Neuronal stem cell (in vitro differentiated cells): Measurements from ENCODE around the gene ARHGEF28.

ENCODE experiments used
- DNase-seq: peaks from one replicate; pipeline ENCODE4 v3.0.0-alpha.2; 2013; ENCODE audit warnings: low spot score
- H2AFZ ChIP-seq: one replicate; pipeline ENCODE4 v1.6.1; 2013; ENCODE audit warnings: mild to moderate bottlenecking, low read length, inconsistent platforms
- H2AK5ac ChIP-seq: 2 replicates; pipeline ENCODE4 v1.6.1; 2013; ENCODE audit warnings: low read depth, mild to moderate bottlenecking, inconsistent platforms, low read length, moderate library complexity, mixed read lengths
- H2BK120ac ChIP-seq: 2 replicates; pipeline ENCODE4 v1.6.1; 2013; ENCODE audit warnings: low read depth, mild to moderate bottlenecking, inconsistent platforms, low read length, moderate library complexity, mixed read lengths
- H2BK12ac ChIP-seq: one replicate; pipeline ENCODE4 v1.6.1; 2013; ENCODE audit warnings: low read length, inconsistent platforms
- H2BK15ac ChIP-seq: 2 replicates; pipeline ENCODE4 v1.6.1; 2013; ENCODE audit warnings: mild to moderate bottlenecking, low read length, inconsistent platforms, mixed read lengths
- H2BK5ac ChIP-seq: one replicate; pipeline ENCODE4 v1.6.1; 2013; ENCODE audit warnings: inconsistent platforms, mild to moderate bottlenecking, low read length, moderate library complexity
- H3K14ac ChIP-seq: one replicate; pipeline ENCODE4 v1.6.1; 2013; ENCODE audit warnings: low read length, inconsistent platforms
- H3K18ac ChIP-seq: 2 replicates; pipeline ENCODE4 v1.6.1; 2013; ENCODE audit warnings: low read length, inconsistent platforms
- H3K23ac ChIP-seq: 2 replicates; pipeline ENCODE4 v1.6.1; 2013; ENCODE audit warnings: low read depth, mild to moderate bottlenecking, mixed read lengths, low read length, inconsistent platforms; ENCODE audit not compliant: poor library complexity
- H3K27ac ChIP-seq: replicated peaks from 3 replicates; pipeline ENCODE4 v1.5.1; 2013; ENCODE audit warnings: low read length, inconsistent platforms
- H3K27me3 ChIP-seq, 3 experiments: 2 replicates each; pipeline ENCODE4 v1.6.1; 2013; ENCODE audit warnings: low read length in 3 of 3, mild to moderate bottlenecking in 2 of 3, inconsistent platforms in 1 of 3, low read depth in 1 of 3, mixed read lengths in 1 of 3, moderate library complexity in 1 of 3; ENCODE audit not compliant: control insufficient read depth in 3 of 3, insufficient read depth in 3 of 3
- H3K36me3 ChIP-seq, 2 donors: replicated peaks in 1 of 2; 2 replicates each; pipeline ENCODE4 v1.6.1; 2013; ENCODE audit warnings: low read length in 2 of 2; ENCODE audit not compliant: control insufficient read depth in 2 of 2, insufficient read depth in 2 of 2
- H3K4ac ChIP-seq: 2 replicates; pipeline ENCODE4 v1.6.1; 2013; ENCODE audit warnings: inconsistent platforms, mild to moderate bottlenecking, low read length, moderate library complexity
- H3K4me1 ChIP-seq, 2 donors: 1 replicate in 1 of 2; 2 replicates in 1 of 2; pipeline ENCODE4 v1.6.1; 2013; ENCODE audit warnings: low read length in 2 of 2, low read depth in 1 of 2; ENCODE audit not compliant: control insufficient read depth in 2 of 2, insufficient read depth in 1 of 2
- H3K4me2 ChIP-seq: one replicate; pipeline ENCODE4 v1.6.1; 2013; ENCODE audit warnings: mild to moderate bottlenecking, low read length, inconsistent platforms; ENCODE audit not compliant: insufficient read depth, poor library complexity, severe bottlenecking
- H3K4me3 ChIP-seq, 2 donors: 2 replicates each; pipeline ENCODE4 v1.5.1; 2013; ENCODE audit warnings: low read length in 2 of 2, mild to moderate bottlenecking in 2 of 2, inconsistent platforms in 1 of 2, moderate library complexity in 1 of 2
- H3K79me1 ChIP-seq: one replicate; pipeline ENCODE4 v1.6.1; 2013; ENCODE audit warnings: low read depth, mild to moderate bottlenecking, inconsistent platforms, low read length, moderate library complexity
- H3K9ac ChIP-seq: one replicate; pipeline ENCODE4 v1.6.1; 2013; ENCODE audit warnings: mild to moderate bottlenecking, low read depth, low read length, inconsistent platforms; ENCODE audit not compliant: poor library complexity
- H3K9me3 ChIP-seq, 2 donors: replicated peaks in 1 of 2; 2 replicates each; pipeline versions ENCODE3 to v1.6.1; 2013; ENCODE audit warnings: low read length in 2 of 2, mild to moderate bottlenecking in 2 of 2, inconsistent platforms in 1 of 2, low read depth in 1 of 2, mixed read lengths in 1 of 2, moderate library complexity in 1 of 2; ENCODE audit not compliant: control insufficient read depth in 2 of 2, insufficient read depth in 1 of 2
- H4K8ac ChIP-seq: one replicate; pipeline ENCODE4 v1.6.1; 2013; ENCODE audit warnings: low read depth, mild to moderate bottlenecking, inconsistent platforms, low read length, moderate library complexity
- H4K91ac ChIP-seq: one replicate; pipeline ENCODE4 v1.6.1; 2013; ENCODE audit warnings: low read length, low read depth, mild to moderate bottlenecking, inconsistent platforms; ENCODE audit not compliant: poor library complexity
- WGBS, 2 donors: extraction: QIAGEN DNeasy Blood & Tissue Kit; methylation state at CpG; one replicate each; pipeline ENCODE4 v1.1.7; 2013; ENCODE audit warnings: missing lambda C conversion rate in 2 of 2, mixed read lengths in 1 of 2; ENCODE audit not compliant: insufficient read length in 2 of 2, insufficient replicate concordance in 1 of 2; ENCODE audit errors: extremely low coverage in 2 of 2; 5-methylcytosine and 5-hydroxymethylcytosine counted together

The ARHGEF28 gene

GRCh38 chr5:73942783-73943182, 316.8 kb downstream of the ARHGEF28 start:
- no peak overlapping the region for H3K4ac ChIP-seq
- H3K27ac ChIP-seq: no peak overlapping the region
- H3K18ac ChIP-seq: no peak overlapping the region
- no peak for DNase-seq
- no peak overlapping the region for H3K4me2 ChIP-seq
- no peaks in the 10 kb centered on the region for H3K36me3 ChIP-seq
- H3K79me1 ChIP-seq: no peaks in the 10 kb centered on the region
- H2AFZ ChIP-seq: no peak overlapping the region
- no peak overlapping the region for H3K9ac ChIP-seq
- H2AK5ac ChIP-seq: no peak overlapping the region
- H2BK5ac ChIP-seq: no peak overlapping the region
- H4K91ac ChIP-seq: no peak overlapping the region
- H3K27me3 ChIP-seq: no peaks in the 10 kb centered on the region
- H2BK15ac ChIP-seq: no peak overlapping the region
- no peak overlapping the region for H4K8ac ChIP-seq
- WGBS, 2 donors: no CpG with 5 or more reads among the region's 1 CpG
- no peak overlapping the region for H3K23ac ChIP-seq
- H3K4me3 ChIP-seq: no peak overlapping the region
- no peak overlapping the region for H3K14ac ChIP-seq
- peaks cover 18 to 24% of the 10 kb centered on the region in 2 donors for H3K4me1 ChIP-seq
- no peak overlapping the region for H2BK12ac ChIP-seq
- no peak overlapping the region for H2BK120ac ChIP-seq
- peaks cover 0 to 4% of the 10 kb centered on the region in 2 donors for H3K9me3 ChIP-seq

GRCh38 chr5:73943397-73943796, 317.4 kb downstream of the ARHGEF28 start:
- H3K27me3 ChIP-seq: no peaks in the 10 kb centered on the region
- no peak overlapping the region for H3K4me2 ChIP-seq
- no peak overlapping the region for H2BK12ac ChIP-seq
- no peak overlapping the region for H2BK15ac ChIP-seq
- H3K23ac ChIP-seq: no peak overlapping the region
- H3K27ac ChIP-seq: no peak overlapping the region
- H3K4me1 ChIP-seq: peaks cover 17 to 22% of the 10 kb centered on the region in 2 donors
- no peak overlapping the region for H3K18ac ChIP-seq
- no peak overlapping the region for H2BK120ac ChIP-seq
- no peak for DNase-seq
- no peak overlapping the region for H3K9ac ChIP-seq
- no peak overlapping the region for H2AK5ac ChIP-seq
- H3K79me1 ChIP-seq: no peaks in the 10 kb centered on the region
- no peak overlapping the region for H4K91ac ChIP-seq
- no peak overlapping the region for H3K14ac ChIP-seq
- H3K9me3 ChIP-seq: peaks cover 0 to 4% of the 10 kb centered on the region in 2 donors
- no peak overlapping the region for H2AFZ ChIP-seq
- H3K36me3 ChIP-seq: no peaks in the 10 kb centered on the region
- WGBS, 2 donors: no CpG with 5 or more reads among the region's 1 CpG
- no peak overlapping the region for H3K4me3 ChIP-seq
- no peak overlapping the region for H2BK5ac ChIP-seq
- no peak overlapping the region for H4K8ac ChIP-seq
- H3K4ac ChIP-seq: no peak overlapping the region

GRCh38 chr5:73944581-73944980, 318.6 kb downstream of the ARHGEF28 start:
- H3K4me1 ChIP-seq: peaks cover 11 to 12% of the 10 kb centered on the region in 2 donors
- no peak overlapping the region for H2AFZ ChIP-seq
- no peak overlapping the region for H2BK12ac ChIP-seq
- no peak overlapping the region for H3K23ac ChIP-seq
- H2AK5ac ChIP-seq: no peak overlapping the region
- H2BK5ac ChIP-seq: no peak overlapping the region
- DNase-seq: no peak
- H3K14ac ChIP-seq: no peak overlapping the region
- peaks cover 0 to 4% of the 10 kb centered on the region in 2 donors for H3K9me3 ChIP-seq
- no CpG with 5 or more reads among the region's 1 CpG for WGBS, 2 donors
- H3K4me2 ChIP-seq: no peak overlapping the region
- no peak overlapping the region for H4K91ac ChIP-seq
- no peak overlapping the region for H3K4ac ChIP-seq
- H4K8ac ChIP-seq: no peak overlapping the region
- no peak overlapping the region for H3K9ac ChIP-seq
- no peak overlapping the region for H3K4me3 ChIP-seq
- no peaks in the 10 kb centered on the region for H3K36me3 ChIP-seq
- no peak overlapping the region for H3K27ac ChIP-seq
- no peak overlapping the region for H2BK15ac ChIP-seq
- H2BK120ac ChIP-seq: no peak overlapping the region
- H3K79me1 ChIP-seq: no peaks in the 10 kb centered on the region
- no peak overlapping the region for H3K18ac ChIP-seq
- no peaks in the 10 kb centered on the region for H3K27me3 ChIP-seq

GRCh38 chr5:73945505-73945904, 319.5 kb downstream of the ARHGEF28 start:
- Histone ChIP-seq H3K9ac (no peak overlapping the region), H2BK12ac (no peak overlapping the region), H3K4me1 (peaks cover 4 to 7% of the 10 kb centered on the region in 2 donors), H3K14ac (no peak overlapping the region), H2BK5ac (no peak overlapping the region), H3K4ac (no peak overlapping the region), H2BK15ac (no peak overlapping the region), H4K91ac (no peak overlapping the region), H2AK5ac (no peak overlapping the region), H3K23ac (no peak overlapping the region), H3K4me3 (no peak overlapping the region), H3K27ac (no peak overlapping the region), H3K79me1 (no peaks in the 10 kb centered on the region), H3K9me3 (peaks cover 0 to 4% of the 10 kb centered on the region in 2 donors), H3K27me3 (no peaks in the 10 kb centered on the region), H3K4me2 (no peak overlapping the region), H2BK120ac (no peak overlapping the region), H4K8ac (no peak overlapping the region), H3K18ac (no peak overlapping the region), H3K36me3 (no peaks in the 10 kb centered on the region), H2AFZ (no peak overlapping the region)
- DNase-seq: no peak
- no CpG with 5 or more reads among the region's 7 CpGs for WGBS, 2 donors
